GM12865 (cell line): ENCODE results near the gene MAPK1.
"Not testable (repeated sequence)": the region's sequence is repeated elsewhere in the genome, so short reads cannot be mapped to it uniquely, and the experiment has no call there.

Experiments used
- DNase-seq: peaks from one replicate; pipeline ENCODE4 v3.0.0; 2010; ENCODE audit warnings: low read depth
- H3K4me3 ChIP-seq: 2 replicates; pipeline ENCODE4 v1.5.1; 2011; ENCODE audit warnings: mild to moderate bottlenecking, low read depth, low read length, control low read depth
- CTCF ChIP-seq: IDR thresholded peaks from 2 replicates; pipeline ENCODE4 v1.5.1; 2011; ENCODE audit warnings: low read length, control low read depth, low read depth, inconsistent platforms; ENCODE audit not compliant: insufficient read depth; ENCODE audit errors: missing control alignments

Gene MAPK1

GRCh38 chr22:21731503-21731902, 135.9 kb downstream of the MAPK1 start:
- no peak overlapping the region for H3K4me3 ChIP-seq
- no peak for DNase-seq
- no peak for TF ChIP-seq CTCF

DNA sequence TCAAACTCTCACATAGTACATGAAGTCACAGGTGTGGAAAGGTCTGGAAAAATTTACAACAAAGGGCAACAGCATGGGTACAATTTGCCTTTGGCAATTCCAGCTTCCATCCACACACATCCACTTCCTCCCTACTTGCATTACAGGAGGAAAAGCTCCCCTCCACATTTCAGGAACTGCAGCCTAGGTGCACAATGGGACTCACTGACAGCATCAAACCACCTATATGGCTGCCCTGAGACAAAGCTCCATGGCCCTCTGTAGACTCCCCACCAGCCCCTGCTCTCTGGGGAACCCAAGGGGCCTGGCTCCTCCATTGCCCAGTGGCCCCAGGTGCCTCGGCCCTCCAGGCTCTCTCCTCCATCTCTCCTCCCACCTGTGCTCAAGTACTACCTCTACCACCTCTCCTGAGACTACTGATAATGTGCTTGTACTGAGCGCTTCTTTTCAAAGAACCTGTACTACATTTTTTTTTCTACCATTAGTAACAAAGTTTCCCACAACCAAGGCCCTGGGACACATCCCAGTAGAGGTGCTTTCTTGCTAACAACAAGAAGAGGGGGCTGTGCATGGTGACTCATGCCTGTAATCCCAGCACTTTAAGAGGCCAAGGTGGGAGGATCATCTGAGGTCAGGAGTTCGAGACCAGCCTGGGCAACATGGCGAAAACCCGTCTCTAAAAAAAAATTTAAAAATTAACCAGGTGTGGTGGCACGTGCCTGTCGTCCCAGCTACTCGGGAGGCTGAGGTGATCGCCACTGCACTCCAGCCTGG, 136.7 kb downstream of the MAPK1 start:
- TF ChIP-seq CTCF: no peak
- H3K4me3 ChIP-seq: no peak overlapping the region
- no peak for DNase-seq

GRCh38 chr22:21729184-21729583, 138.3 kb downstream of the MAPK1 start:
- H3K4me3 ChIP-seq, DNase-seq: not testable (repeated sequence)

DNA sequence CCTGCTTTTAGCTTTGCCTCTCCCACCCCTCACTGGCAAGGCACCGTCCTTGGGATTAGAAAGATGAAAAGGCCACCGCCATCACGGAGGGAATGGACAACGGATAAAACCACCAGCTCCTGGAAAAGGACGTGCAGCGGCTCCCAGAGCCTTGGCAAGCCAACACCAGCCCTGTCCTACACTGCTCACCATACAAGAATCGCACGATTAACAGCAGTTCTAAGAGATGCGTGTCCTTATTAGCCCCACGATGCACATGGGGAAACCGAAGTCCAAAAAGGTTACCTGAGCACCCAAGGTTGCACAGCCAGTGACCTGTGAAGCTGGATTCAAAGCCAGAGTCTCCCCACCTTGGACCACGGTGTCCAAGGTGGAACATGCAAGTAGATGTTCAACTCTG, 139.2 kb downstream of the MAPK1 start:
- no peak overlapping the region for H3K4me3 ChIP-seq
- DNase-seq: no peak
- TF ChIP-seq CTCF: no peak

- TF ChIP-seq CTCF: no peak
- no peak overlapping the region for H3K4me3 ChIP-seq
- DNase-seq: no peak
Measured at GRCh38 chr22:21727768-21728167, 139.7 kb downstream of the MAPK1 start.

DNA sequence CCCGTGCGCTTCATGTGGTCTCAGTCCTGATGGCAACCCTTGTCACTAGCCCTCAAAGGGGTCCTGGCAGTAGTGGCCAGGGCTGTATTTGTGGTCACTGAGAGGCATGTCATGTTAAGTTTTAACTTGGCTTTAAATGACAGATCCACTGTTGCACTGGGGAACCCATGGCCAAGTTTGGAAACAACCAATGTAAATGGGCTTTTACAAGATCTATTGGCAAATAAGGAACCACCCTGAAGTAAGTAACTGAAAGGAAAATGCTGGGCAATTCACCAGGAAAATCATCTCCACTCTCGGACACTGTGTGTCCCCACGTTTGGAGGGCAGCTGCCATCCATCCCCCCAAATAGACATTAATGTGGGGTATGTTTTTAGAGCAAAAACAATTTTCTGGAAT, 140.3 kb downstream of the MAPK1 start:
- DNase-seq: no peak
- H3K4me3 ChIP-seq: no peak overlapping the region
- no peak for TF ChIP-seq CTCF

GRCh38 chr22:21726650-21727049, 140.8 kb downstream of the MAPK1 start:
- H3K4me3 ChIP-seq: no peak overlapping the region
- peak; percentile 54 for TF ChIP-seq CTCF
- DNase-seq: peak; percentile 69
